ENCODE measurements around the gene ESPNL. TPM values are rescaled to one million over a fixed set of nuclear protein-coding genes. Genes with fewer than 3 reads are reported as not detected.

ESPNL gene
- total and polyA plus RNA-seq, 2 donors, result 0.23 to 3.5 TPM

DNA sequence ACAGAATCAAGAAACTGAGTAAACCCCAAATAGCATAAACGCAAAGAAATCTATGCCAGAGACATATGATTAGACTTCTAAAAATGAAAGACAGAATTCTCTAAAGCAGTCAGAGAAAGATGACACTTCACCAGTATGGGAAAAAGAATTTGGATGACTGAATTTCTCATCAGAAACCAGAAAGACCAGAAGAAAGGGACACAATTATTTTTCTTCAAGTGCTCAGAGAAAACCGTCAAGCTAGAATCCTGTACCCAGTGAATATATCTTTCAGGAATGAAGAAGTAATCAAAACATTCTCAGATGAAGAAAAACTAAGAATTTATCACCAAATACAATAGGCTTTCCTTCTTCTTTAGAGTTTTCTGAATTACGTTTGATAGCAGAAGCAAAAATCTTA is 14.2 kb upstream of the ESPNL start:
- no peak for DNase-seq (ENCODE audit: extremely low spot score)
- no peak overlapping the region for H3K4me3 ChIP-seq (ENCODE audit: low read depth, low read length)
- H3K27ac ChIP-seq (ENCODE audit: low read depth), result no peak overlapping the region
- H3K4me1 ChIP-seq (ENCODE audit: insufficient read depth), result no peaks in the 10 kb centered on the region
- no peaks in the 10 kb centered on the region for H3K36me3 ChIP-seq (ENCODE audit: insufficient read depth)
- WGBS, result 99% methylated on average over 3 of the region's 3 CpGs

DNA sequence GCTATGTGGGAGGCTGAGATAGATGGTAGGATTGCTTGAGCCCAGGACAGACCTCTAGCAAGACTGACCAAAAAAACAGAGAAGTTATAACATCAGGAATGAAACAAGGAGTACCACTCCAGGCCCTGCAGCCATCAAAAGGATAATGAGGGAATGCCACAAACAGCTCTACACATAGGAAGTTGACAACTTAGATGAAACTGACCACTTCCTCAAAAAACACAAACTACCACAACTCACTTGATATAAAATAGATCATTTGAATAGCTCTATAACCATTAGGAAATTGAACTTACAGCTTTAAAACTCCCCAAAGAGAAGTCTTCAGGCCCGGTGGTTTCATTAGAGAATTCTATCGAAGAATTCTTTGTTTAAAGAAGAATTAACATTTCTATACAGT is 12.9 kb upstream of the ESPNL start:
- 79% methylated on average over 2 of the region's 2 CpGs for WGBS
- Histone ChIP-seq H3K27ac (ENCODE audit: low read depth) (no peak overlapping the region), H3K36me3 (ENCODE audit: insufficient read depth) (no peaks in the 10 kb centered on the region), H3K4me1 (ENCODE audit: insufficient read depth) (no peaks in the 10 kb centered on the region), H3K4me3 (ENCODE audit: low read depth, low read length) (no peak overlapping the region)
- no peak for DNase-seq (ENCODE audit: extremely low spot score)

DNA sequence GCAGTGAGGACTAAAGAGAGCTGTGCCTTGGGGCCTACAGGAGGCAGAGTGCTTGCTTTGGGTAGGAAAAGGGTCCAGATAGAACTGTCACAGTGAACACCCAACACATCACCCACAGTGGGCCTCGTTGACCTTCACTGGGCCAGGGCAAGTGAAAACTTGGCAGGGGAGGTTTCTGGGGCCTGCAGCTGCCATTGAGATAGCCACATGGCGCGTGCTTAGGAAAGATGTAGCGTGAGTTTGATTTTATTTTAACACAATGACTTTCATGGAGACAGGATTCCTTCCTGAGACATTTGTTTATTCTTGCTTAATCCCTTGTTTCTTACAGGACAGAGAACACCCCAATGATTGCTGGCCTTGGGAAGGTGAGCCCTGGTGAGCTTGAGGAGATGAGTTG is 9.3 kb upstream of the ESPNL start:
- H3K27ac ChIP-seq (ENCODE audit: low read depth), result no peak overlapping the region
- WGBS, result 74% methylated on average over 4 of the region's 4 CpGs
- no peak overlapping the region for H3K4me3 ChIP-seq (ENCODE audit: low read depth, low read length)
- DNase-seq (ENCODE audit: extremely low spot score), result no peak
- no peaks in the 10 kb centered on the region for H3K36me3 ChIP-seq (ENCODE audit: insufficient read depth)
- H3K4me1 ChIP-seq (ENCODE audit: insufficient read depth), result no peaks in the 10 kb centered on the region

DNA sequence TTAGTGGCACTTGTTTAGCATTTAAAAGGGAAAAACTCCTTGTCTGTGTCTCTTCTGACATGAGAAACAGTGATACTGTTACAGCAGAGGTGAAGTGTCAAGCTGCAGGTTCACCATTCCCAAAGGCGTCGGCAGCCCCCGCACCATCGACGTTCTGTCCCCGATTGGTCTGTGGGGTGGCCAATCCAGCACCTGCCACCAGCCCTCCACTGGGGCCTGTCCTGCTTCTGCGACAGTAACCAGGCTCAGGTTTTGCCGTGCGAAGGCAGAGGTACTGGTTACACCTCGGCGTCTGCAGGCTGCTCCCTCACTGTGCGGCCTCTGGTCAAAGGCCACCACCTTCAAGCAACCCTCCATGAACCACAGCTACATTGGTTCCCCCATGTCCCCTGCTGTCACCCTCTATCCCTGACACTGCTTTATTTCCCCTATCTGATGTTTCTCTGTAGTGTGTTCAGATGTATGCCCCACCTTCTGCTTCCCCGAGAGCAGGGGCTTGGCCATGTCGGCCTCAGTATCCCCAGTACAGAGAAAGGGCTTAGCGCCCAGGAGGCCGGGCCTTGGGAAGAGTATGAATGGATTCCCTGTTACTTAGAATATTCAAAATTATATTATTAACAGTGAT is 8.6 kb upstream of the ESPNL start:
- H3K36me3 ChIP-seq (ENCODE audit: insufficient read depth), result no peaks in the 10 kb centered on the region
- H3K4me3 ChIP-seq (ENCODE audit: low read depth, low read length), result no peak overlapping the region
- no peak overlapping the region for H3K27ac ChIP-seq (ENCODE audit: low read depth)
- 92% methylated on average over 16 of the region's 16 CpGs for WGBS
- no peak for DNase-seq (ENCODE audit: extremely low spot score)
- H3K4me1 ChIP-seq (ENCODE audit: insufficient read depth), result no peaks in the 10 kb centered on the region

DNA sequence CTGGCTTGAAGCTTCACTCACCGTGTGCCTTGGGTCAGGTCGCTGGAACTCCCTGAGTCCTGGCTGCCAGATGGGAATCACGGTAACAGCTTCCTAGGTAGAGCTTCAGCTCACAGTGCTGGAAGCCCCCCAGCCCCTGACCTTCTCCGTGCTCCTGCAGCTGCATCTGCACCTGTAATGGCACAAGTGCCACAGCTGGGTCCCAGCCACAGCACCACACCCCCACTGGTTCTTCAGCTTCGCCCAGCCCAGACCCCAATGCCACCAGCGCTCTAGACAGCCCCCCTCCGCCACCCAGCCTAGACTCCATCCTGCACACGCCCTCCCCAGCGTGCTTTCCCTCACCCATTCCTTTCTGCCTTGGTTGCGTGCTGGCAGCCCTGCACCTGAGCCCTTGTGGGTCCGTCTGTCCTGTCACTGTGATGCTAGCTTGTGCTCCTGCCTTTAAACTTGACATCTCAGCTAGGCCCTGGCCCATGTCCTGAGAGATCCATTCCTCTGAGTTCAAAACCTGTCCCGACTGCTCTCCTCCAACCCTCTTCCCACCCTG is 7.6 kb upstream of the ESPNL start:
- no peak overlapping the region for H3K27ac ChIP-seq (ENCODE audit: low read depth)
- no peaks in the 10 kb centered on the region for H3K36me3 ChIP-seq (ENCODE audit: insufficient read depth)
- DNase-seq (ENCODE audit: extremely low spot score), result no peak
- 96% methylated on average over 12 of the region's 12 CpGs for WGBS
- no peaks in the 10 kb centered on the region for H3K4me1 ChIP-seq (ENCODE audit: insufficient read depth)
- H3K4me3 ChIP-seq (ENCODE audit: low read depth, low read length), result no peak overlapping the region

DNA sequence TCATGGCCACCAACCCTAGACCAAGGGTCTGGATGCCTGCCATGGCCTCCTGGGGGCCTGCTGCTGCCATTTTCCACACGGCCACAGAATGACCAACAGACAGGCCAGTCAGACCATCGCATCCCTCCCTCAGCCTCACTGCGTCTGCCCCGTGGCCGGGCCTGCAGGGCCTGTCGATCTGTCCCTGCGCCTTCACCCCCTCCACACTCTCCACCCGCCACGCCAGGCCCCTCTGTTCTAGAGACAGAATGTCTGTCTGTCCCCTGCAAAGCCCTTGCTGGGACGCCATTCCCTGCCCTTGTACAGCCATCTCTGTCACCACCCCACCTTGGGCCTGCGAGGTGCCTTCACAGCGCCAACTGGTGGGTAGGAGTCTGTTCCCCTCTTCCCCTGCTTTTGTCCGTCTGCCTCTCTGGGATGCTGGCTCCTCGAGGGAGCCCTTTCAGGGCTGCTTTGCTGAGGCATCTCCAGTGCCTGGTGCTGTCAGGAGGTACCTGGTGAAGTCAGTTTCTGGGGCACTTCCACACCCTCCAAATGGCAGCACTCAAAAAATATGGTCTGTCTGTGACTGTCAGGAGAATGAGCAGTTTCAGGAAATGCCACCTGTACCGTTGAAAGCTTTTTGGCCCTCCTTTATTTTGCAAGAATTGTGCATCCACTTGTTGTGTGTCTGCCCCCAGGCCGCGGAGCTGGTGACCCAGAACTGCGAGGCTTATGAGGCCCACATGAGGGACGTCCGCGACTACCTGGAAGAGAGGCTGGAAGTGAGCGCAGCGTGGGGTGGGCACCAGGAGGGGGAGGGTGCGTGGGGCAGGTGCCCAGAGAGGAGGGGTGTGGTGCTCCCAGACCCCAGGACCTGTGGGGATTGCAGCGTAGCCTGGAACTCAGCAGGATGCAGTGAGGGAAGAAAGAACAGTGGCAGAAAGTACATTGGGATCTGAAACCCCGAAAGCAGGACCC is 6.7 kb upstream of the ESPNL start:
- DNase-seq (ENCODE audit: extremely low spot score), result no peak
- 90% methylated on average over 26 of the region's 26 CpGs for whole genome bisulfite sequencing
- H3K36me3 ChIP-seq (ENCODE audit: insufficient read depth), result no peaks in the 10 kb centered on the region

DNA sequence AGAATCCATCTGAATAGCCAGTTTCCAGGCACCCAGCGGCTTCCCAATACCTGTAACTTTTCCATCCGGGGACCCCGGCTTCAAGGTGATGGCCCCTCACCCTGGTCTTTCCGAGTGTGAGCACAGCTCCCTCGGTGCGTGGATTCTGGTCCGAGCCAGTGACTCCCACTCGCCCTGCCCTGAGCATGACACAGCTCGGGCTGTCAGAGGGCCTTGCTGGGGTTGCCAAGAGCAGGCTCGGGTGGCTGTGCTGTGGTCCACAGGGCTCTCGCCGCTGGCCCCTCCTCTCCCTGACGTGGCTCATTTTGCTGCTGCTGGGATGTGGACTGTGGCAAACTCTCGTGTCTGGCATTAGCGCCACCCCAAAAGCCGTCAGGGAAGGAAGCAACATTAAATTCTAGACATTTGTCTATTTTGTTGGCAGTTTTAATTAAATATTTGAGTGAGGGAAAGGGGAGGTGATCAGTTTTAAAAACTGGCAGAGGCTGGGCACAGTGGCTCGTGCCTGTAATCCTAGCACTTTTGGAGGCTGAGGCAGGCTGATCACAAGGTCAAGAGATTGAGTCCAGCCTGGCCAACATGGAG is 5.6 kb upstream of the ESPNL start:
- no peaks in the 10 kb centered on the region for H3K36me3 ChIP-seq (ENCODE audit: insufficient read depth)
- H3K27ac ChIP-seq (ENCODE audit: low read depth), result no peak overlapping the region
- no peak overlapping the region for H3K4me3 ChIP-seq (ENCODE audit: low read depth, low read length)
- H3K4me1 ChIP-seq (ENCODE audit: insufficient read depth), result no peaks in the 10 kb centered on the region
- WGBS, result 92% methylated on average over 17 of the region's 17 CpGs
- no peak for DNase-seq (ENCODE audit: extremely low spot score)

More for the DNA sequence above, 6.7 kb upstream of the ESPNL start:
- Histone ChIP-seq H3K27ac (ENCODE audit: low read depth) (no peak overlapping the region), H3K4me1 (ENCODE audit: insufficient read depth) (no peaks in the 10 kb centered on the region), H3K4me3 (ENCODE audit: low read depth, low read length) (no peak overlapping the region)

DNA sequence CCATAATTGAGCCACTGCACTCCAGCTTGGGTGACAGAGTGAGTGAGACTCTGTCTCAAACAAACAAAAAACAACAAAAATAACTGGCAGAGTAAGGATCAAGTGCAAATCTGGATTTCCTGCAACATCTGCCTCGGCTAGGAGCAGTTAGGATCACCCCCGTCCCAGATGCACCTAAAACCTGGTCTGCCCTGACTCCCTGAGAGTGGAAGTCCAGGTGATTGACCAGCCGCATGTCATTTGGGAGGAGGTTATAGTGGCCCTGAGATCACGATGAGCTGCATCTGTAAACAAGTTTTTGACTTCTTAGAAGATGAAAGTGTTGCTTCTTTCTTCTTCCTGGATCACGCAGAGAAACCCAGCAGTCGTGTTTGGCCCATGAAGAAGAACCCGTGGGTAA is 5.0 kb upstream of the ESPNL start:
- no peaks in the 10 kb centered on the region for H3K36me3 ChIP-seq (ENCODE audit: insufficient read depth)
- no peaks in the 10 kb centered on the region for H3K4me1 ChIP-seq (ENCODE audit: insufficient read depth)
- no peak for DNase-seq (ENCODE audit: extremely low spot score)
- H3K27ac ChIP-seq (ENCODE audit: low read depth), result no peak overlapping the region
- 87% methylated on average over 7 of the region's 7 CpGs for WGBS
- H3K4me3 ChIP-seq (ENCODE audit: low read depth, low read length), result no peak overlapping the region

DNA sequence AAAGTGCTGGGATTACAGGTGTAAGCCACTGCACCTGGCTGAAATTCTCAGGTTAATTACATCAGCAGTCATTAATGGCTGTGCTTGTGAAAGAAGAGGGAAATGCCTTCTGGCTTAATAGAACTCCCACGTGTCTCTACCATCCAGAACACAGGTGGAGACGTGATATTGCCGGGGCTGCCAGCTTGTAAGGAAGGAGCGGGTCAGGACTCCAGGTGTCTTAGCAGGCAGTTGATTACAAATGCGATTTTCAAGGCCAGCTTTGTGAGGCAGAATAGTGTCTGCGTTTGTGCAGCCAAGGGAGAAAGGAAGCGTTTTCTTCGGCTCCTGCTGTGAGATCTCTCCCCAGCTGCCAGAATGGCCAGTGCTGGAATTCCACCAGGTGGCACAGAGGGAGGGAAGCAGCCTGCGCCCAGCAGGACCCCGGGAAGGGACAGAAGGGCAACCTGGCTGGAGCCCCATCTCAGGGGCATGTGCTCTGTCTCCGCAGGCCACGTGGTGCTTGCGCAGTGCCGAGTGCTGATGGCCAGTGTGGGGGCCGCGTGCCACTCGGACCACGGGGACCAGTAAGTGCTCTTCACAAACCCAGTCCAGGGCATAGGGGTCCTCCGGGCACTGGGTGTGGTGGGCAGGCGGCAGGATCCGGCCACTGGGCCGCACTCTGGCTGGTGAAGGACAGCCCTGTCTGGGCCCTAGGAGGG is 3.7 kb upstream of the ESPNL start:
- 91% methylated on average over 22 of the region's 22 CpGs for WGBS
- H3K4me3 ChIP-seq (ENCODE audit: low read depth, low read length), result no peak overlapping the region

DNA sequence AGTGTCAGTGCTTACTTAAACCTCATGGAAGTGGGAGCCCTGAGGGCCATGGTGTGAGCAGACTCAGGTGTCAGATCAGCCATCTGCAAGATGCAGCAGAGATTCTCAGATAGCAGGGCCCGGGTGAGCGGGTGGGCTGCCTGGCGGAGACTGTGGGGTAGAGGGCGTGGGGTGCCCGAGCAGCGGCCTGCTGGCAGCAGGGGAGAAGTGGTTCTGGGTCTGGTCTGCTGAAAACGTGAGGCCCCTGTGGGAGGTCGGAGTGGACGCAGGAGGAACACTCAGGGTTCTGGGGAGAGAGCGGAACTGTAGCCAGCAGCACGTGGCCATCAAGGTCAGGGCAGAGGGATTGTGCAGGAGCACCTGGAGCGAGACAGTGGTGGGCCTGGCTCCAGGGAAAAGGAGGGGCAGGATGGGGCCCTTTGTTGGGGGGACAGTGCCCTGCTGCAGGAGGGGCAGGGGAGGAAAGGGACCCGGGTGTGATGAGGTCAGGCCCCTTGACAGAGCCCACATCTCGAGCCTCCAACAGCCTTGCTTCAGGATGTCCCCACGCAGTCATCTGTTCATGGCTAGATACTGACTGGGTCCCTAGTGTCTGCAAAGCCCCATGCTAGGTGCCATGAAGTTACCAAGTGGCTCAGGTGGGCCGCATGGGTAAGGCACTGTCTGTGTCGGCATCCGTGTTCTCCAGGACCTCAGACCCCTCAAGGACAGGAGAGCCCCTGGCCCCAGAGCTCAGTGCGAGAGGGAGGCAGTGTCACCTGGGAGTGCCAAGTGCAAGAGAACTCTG is 2.7 kb upstream of the ESPNL start:
- Histone ChIP-seq H3K27ac (ENCODE audit: low read depth) (no peak overlapping the region), H3K36me3 (ENCODE audit: insufficient read depth) (no peaks in the 10 kb centered on the region), H3K4me3 (ENCODE audit: low read depth, low read length) (no peak overlapping the region), H3K4me1 (ENCODE audit: insufficient read depth) (no peaks in the 10 kb centered on the region)
- WGBS, result 82% methylated on average over 19 of the region's 19 CpGs
- DNase-seq (ENCODE audit: extremely low spot score), result no peak

More for the DNA sequence above, 3.7 kb upstream of the ESPNL start:
- H3K36me3 ChIP-seq (ENCODE audit: insufficient read depth), result no peaks in the 10 kb centered on the region
- no peaks in the 10 kb centered on the region for H3K4me1 ChIP-seq (ENCODE audit: insufficient read depth)
- no peak for DNase-seq (ENCODE audit: extremely low spot score)
- H3K27ac ChIP-seq (ENCODE audit: low read depth), result no peak overlapping the region

DNA sequence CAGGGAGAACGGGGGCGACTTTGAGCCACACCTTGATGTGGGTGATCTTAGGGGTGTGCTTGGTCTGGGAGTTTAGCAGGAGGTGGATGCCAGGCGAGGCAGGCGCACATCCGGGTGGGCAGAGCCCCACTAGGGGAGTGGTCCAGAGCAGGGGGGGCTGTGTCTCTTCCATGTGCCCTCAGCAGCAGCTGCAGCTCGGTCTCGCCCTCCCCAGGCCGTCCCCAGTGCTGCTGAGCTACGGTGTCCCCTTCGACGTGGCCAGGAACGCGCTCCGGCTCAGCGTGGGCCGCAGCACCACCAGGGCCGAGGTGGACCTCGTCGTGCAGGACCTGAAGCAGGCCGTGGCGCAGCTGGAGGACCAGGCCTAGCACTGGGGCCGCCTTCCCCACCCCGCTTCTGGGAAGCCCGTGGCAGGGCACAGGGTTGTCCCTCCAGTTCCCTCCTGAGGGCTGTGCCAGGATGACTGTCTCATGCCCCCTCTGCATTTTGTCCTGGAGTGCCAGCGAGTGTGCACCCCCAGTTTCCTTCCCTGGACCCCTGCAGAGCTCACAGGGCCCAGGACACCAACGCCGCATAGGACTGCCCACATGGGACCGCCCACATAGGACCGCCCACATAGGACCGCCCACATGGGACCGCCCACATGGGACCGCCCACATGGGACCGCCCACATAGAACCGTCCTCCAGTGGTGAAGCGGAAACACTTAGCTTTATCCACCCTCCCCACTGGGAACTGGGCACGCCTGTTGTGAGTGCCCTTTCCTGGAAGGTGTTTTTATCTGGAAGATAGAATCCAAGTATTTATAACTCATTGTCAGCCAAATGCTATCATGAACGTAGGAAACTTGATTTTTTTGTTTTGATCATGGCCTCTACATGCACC is 1.9 kb upstream of the ESPNL start:
- no peak overlapping the region for H3K27ac ChIP-seq (ENCODE audit: low read depth)
- H3K4me1 ChIP-seq (ENCODE audit: insufficient read depth), result no peaks in the 10 kb centered on the region
- H3K36me3 ChIP-seq (ENCODE audit: insufficient read depth), result no peaks in the 10 kb centered on the region
- 84% methylated on average over 37 of the region's 37 CpGs for WGBS
- DNase-seq (ENCODE audit: extremely low spot score), result no peak
- no peak overlapping the region for H3K4me3 ChIP-seq (ENCODE audit: low read depth, low read length)
